OCI-LY7 (cell line): Measurements from ENCODE around the gene NCKAP5.

Source experiments
- CTCF ChIP-seq: fragments of 200-600 bp; sonication (generic); conservative IDR thresholded peaks from 2 replicates; pipeline ENCODE4 v1.5.1; 2014; ENCODE audit warnings: mild to moderate bottlenecking, antibody characterized with exemption, low read length, moderate library complexity, mixed read lengths
- EZH2phosphoT487 ChIP-seq: fragments of 200-600 bp; sonication (generic); IDR thresholded peaks from 2 replicates; pipeline ENCODE4 v1.6.1; 2018; ENCODE audit warnings: low read depth, borderline replicate concordance, mild to moderate bottlenecking, mixed run types, antibody characterized with exemption, low read length, moderate library complexity, mixed read lengths

DNA sequence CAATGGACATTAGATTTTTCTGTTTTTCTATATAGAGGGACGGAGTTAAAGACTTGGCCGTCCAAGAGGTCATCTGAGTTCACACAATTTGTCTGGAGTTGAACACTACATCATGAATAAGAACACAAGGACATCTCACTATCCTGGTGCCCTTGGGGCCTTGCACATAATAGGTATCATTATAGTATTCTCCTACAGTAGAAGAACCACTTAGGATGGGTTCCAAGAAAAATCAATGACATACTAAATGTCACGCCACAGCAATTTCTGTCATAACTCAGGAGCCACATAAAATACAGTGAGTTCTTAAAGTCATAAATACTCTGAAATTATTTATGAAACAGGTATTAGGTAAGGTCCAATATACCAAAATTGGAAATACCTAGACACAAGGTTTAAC, 154.4 kb downstream of the NCKAP5 start:
- TF ChIP-seq CTCF (no peak), EZH2phosphoT487 (no peak)
